ENCODE measurements around the gene FAM107B. TPM values are rescaled to one million over a fixed set of nuclear protein-coding genes. Genes with fewer than 3 reads are reported as not detected.

Gene FAM107B
- total and polyA plus RNA-seq, 2 experiments from 2014 or later = 3.4 to 5.2 TPM

- H2AFZ ChIP-seq = no peak overlapping the region
- no peaks in the 10 kb centered on the region for H3K9me2 ChIP-seq (ENCODE audit: insufficient read depth)
- H3K79me2 ChIP-seq (ENCODE audit: insufficient read depth) = no peaks in the 10 kb centered on the region
- no peak overlapping the region for H3K27ac ChIP-seq
- no peak overlapping the region for H3K9ac ChIP-seq
- TF ChIP-seq EZH2 (IDR thresholded peaks at IDR 0.05; ENCODE audit: insufficient read depth, poor library complexity, severe bottlenecking) (no peak), EZH2phosphoT487 (IDR thresholded peaks at IDR 0.05; ENCODE audit: insufficient read depth, low read depth) (no peak)
- no peak overlapping the region for H3K4me2 ChIP-seq (ENCODE audit: unreplicated experiment)
- H3K9me3 ChIP-seq (ENCODE audit: low read depth) = no peaks in the 10 kb centered on the region
- peaks cover 25% of the 10 kb centered on the region for H3K27me3 ChIP-seq (replicated peaks; ENCODE audit: insufficient read depth)
- H3K36me3 ChIP-seq (ENCODE audit: low read depth) = no peaks in the 10 kb centered on the region
- in situ Hi-C loops (cut with MboI) = no loop called here
- DNase-seq = no peak
- no peaks in the 10 kb centered on the region for H3F3A ChIP-seq (ENCODE audit: insufficient read depth)
- 17 to 19% methylated on average over 1 of the region's 1 CpG for WGBS, 2 experiments (ENCODE audit: low coverage in 1 of 2, low lambda C conversion rate in 2 of 2, missing lambda C conversion rate in 2 of 2)
- no peaks in the 10 kb centered on the region for H3K4me1 ChIP-seq (ENCODE audit: insufficient read depth)
- no peak overlapping the region for H3K4me3 ChIP-seq
- H4K20me1 ChIP-seq (ENCODE audit: insufficient read depth) = no peaks in the 10 kb centered on the region
Measured at GRCh38 chr10:14727465-14727864, 47.2 kb downstream of the FAM107B start.

- no peaks in the 10 kb centered on the region for H4K20me1 ChIP-seq (ENCODE audit: insufficient read depth)
- H3K4me3 ChIP-seq = no peak overlapping the region
- TF ChIP-seq EZH2phosphoT487 (IDR thresholded peaks at IDR 0.05; ENCODE audit: insufficient read depth, low read depth) (no peak), EZH2 (IDR thresholded peaks at IDR 0.05; ENCODE audit: insufficient read depth, poor library complexity, severe bottlenecking) (no peak)
- no peaks in the 10 kb centered on the region for H3K79me2 ChIP-seq (ENCODE audit: insufficient read depth)
- no peaks in the 10 kb centered on the region for H3K9me2 ChIP-seq (ENCODE audit: insufficient read depth)
- no peak overlapping the region for H2AFZ ChIP-seq
- 57 to 59% methylated on average over 2 of the region's 2 CpGs for WGBS, 2 experiments (ENCODE audit: low coverage in 1 of 2, low lambda C conversion rate in 2 of 2, missing lambda C conversion rate in 2 of 2)
- no peaks in the 10 kb centered on the region for H3K4me1 ChIP-seq (ENCODE audit: insufficient read depth)
- no peak for DNase-seq
- no peak overlapping the region for H3K4me2 ChIP-seq (ENCODE audit: unreplicated experiment)
- H3K27ac ChIP-seq = no peak overlapping the region
- no peak overlapping the region for H3K9ac ChIP-seq
- in situ Hi-C loops (cut with MboI) = no loop called here
- no peaks in the 10 kb centered on the region for H3F3A ChIP-seq (ENCODE audit: insufficient read depth)
- no peaks in the 10 kb centered on the region for H3K9me3 ChIP-seq (ENCODE audit: low read depth)
- H3K27me3 ChIP-seq (replicated peaks; ENCODE audit: insufficient read depth) = peaks cover 25% of the 10 kb centered on the region
- no peaks in the 10 kb centered on the region for H3K36me3 ChIP-seq (ENCODE audit: low read depth)
Measured at GRCh38 chr10:14724931-14725330, 49.8 kb downstream of the FAM107B start.

- Histone ChIP-seq H3K79me2 (ENCODE audit: insufficient read depth) (no peaks in the 10 kb centered on the region), H3K9me3 (ENCODE audit: low read depth) (no peaks in the 10 kb centered on the region), H2AFZ (no peak overlapping the region), H4K20me1 (ENCODE audit: insufficient read depth) (no peaks in the 10 kb centered on the region), H3F3A (ENCODE audit: insufficient read depth) (no peaks in the 10 kb centered on the region), H3K9me2 (ENCODE audit: insufficient read depth) (no peaks in the 10 kb centered on the region), H3K4me2 (ENCODE audit: unreplicated experiment) (no peak overlapping the region), H3K4me1 (ENCODE audit: insufficient read depth) (no peaks in the 10 kb centered on the region), H3K9ac (no peak overlapping the region), H3K4me3 (no peak overlapping the region), H3K36me3 (ENCODE audit: low read depth) (no peaks in the 10 kb centered on the region), H3K27me3 (replicated peaks; ENCODE audit: insufficient read depth) (peaks cover 25% of the 10 kb centered on the region), H3K27ac (no peak overlapping the region)
- WGBS, 2 experiments (ENCODE audit: low coverage in 1 of 2, low lambda C conversion rate in 2 of 2, missing lambda C conversion rate in 2 of 2) = 41 to 50% methylated on average over 5 of the region's 5 CpGs
- TF ChIP-seq EZH2phosphoT487 (IDR thresholded peaks at IDR 0.05; ENCODE audit: insufficient read depth, low read depth) (no peak), EZH2 (IDR thresholded peaks at IDR 0.05; ENCODE audit: insufficient read depth, poor library complexity, severe bottlenecking) (no peak)
- in situ Hi-C loops (cut with MboI) = no loop called here
- no peak for DNase-seq
Measured at GRCh38 chr10:14723052-14723689, 51.5 kb downstream of the FAM107B start.

- H3K9ac ChIP-seq = no peak overlapping the region
- no peaks in the 10 kb centered on the region for H4K20me1 ChIP-seq (ENCODE audit: insufficient read depth)
- no peak for TF ChIP-seq EZH2 (IDR thresholded peaks at IDR 0.05; ENCODE audit: insufficient read depth, poor library complexity, severe bottlenecking)
- 0 out of 2 replicates have a peak, but pooled peaks cover under 1% of the 10 kb centered on the region for H3K27me3 ChIP-seq (replicated peaks; ENCODE audit: insufficient read depth)
- no peak overlapping the region for H2AFZ ChIP-seq
- H3K4me2 ChIP-seq (ENCODE audit: unreplicated experiment) = no peak overlapping the region
- no peak overlapping the region for H3K27ac ChIP-seq
- H3K9me2 ChIP-seq (ENCODE audit: insufficient read depth) = no peaks in the 10 kb centered on the region
- H3F3A ChIP-seq (ENCODE audit: insufficient read depth) = no peaks in the 10 kb centered on the region
- in situ Hi-C loops (cut with MboI) = no loop called here
- DNase-seq = no peak
- H3K4me1 ChIP-seq (ENCODE audit: insufficient read depth) = no peaks in the 10 kb centered on the region
- 71 to 72% methylated on average over 5 of the region's 5 CpGs for WGBS, 2 experiments (ENCODE audit: low coverage in 1 of 2, low lambda C conversion rate in 2 of 2, missing lambda C conversion rate in 2 of 2)
- H3K36me3 ChIP-seq (ENCODE audit: low read depth) = no peaks in the 10 kb centered on the region
- no peaks in the 10 kb centered on the region for H3K9me3 ChIP-seq (ENCODE audit: low read depth)
- H3K79me2 ChIP-seq (ENCODE audit: insufficient read depth) = no peaks in the 10 kb centered on the region
- no peak overlapping the region for H3K4me3 ChIP-seq
Measured at GRCh38 chr10:14717552-14717951, 57.1 kb downstream of the FAM107B start.

All from GM23248 (cell line).